ENCODE results near the gene SBK2. TPM values are rescaled to one million over a fixed set of nuclear protein-coding genes. Genes with fewer than 3 reads are reported as not detected.

SBK2 gene
- polyA plus RNA-seq, 1 of the 3 experiments (the other 2 are of a cell fraction) = 0.20 TPM

DNA sequence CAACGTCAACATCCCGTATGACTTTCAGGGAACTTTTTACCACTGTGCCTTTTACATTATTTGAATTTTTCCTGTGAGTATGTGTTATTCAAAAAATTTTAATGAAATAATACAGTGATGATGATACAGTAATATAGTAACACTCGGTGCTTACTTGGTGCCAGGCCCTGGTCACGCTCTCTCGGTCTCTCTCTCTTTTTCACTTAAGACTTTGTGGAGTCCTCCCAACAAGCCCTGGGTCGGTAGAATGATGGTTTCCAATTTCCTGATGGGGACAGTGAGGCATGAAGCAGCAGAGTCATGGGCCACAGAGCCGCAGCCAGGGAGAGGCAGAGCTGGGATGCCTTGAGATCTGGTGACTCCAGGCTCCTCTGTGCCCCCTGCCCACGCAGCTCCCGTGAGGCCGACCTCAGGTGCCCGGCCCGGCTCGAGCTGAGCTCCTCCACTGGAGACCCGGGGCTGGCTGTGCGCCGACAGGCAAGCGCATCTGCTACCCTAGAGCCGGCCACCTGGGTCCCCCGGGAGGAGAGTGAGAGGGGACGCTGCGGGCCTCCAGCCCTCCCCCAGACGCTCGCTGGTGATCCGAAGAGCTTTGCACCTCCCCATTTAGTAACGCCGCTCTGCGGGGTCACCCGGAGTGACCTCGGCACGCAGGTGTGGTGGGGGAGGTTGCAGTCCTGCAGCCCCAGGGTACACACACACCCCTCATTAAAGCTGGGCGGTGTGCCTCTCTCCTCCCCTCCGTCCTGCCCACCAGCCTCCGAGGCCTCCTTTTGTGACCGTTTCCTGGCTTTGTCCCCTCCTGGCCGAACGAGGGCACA, 12.8 kb upstream of the SBK2 start:
- POLR2A ChIA-PET = no interaction called here

DNA sequence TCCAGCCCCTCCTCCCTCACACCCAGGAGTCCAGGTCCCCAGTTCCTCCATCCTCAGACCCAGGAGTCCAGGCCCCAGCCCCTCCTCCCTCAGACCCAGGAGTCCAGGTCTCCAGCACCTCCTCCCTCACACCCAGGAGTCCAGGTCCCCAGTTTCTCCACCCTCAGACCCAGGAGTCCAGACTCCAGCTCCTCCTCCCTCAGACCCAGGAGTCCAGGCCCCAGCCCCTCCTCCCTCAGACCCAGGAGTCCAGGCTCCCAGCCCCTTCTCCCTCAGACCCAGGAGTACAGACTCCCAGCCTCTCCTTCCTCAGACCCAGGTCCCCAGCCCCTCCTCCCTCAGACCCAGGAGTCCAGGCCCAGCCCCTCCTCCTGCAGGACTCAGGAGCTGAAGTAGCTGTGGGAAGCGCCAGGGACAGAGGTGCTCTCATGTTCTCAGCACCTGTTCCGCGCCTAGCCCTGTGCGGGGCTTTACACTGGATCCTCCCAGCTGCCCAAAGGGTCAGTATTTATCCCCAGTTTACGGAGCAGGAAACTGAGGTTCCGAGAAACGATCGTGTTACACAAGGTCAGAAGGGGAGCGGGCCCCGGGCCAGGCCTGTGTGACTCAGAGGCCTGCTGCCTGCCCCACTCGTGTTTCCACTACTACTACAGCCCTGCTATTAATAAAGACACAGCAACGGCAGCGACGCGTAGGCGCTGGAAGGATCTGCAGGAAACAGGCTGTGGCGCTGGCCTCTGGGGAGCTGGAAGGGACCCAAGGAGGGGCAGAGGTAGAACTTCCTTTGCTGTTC, 10.1 kb upstream of the SBK2 start:
- WGBS (ENCODE audit: low lambda C conversion rate) = 29% methylated on average over 17 of the region's 17 CpGs
- H3K27me3 ChIP-seq (ENCODE audit: insufficient read depth) = no peaks in the 10 kb centered on the region
- peak overlapping the region; percentile 54; the same call in 1 of the 2 replicates for H3K4me2 ChIP-seq
- peak overlapping the region in 1 of 2 experiments; percentile 65; a peak in 2 of 4 replicates for H3K27ac ChIP-seq (ENCODE audit: low read depth in 2 of 2, low read length in 1 of 2)
- no peaks in the 10 kb centered on the region for H3K9me3 ChIP-seq
- CTCF ChIA-PET = interaction anchor here (0.5 to 1.6 kb wide), 6 partner anchors 30 to 406 kb away, joined by 3 read pairs; no protein-coding TSS in a partner anchor
- no peaks in the 10 kb centered on the region for H3K79me2 ChIP-seq (ENCODE audit: insufficient read depth)
- H3K36me3 ChIP-seq (replicated peaks in 1 of 2; ENCODE audit: control insufficient read depth in 1 of 2, insufficient read depth in 2 of 2, low read length in 1 of 2) = no peaks in the 10 kb centered on the region
- no peak overlapping the region for H3K4me3 ChIP-seq (ENCODE audit: low read depth in 2 of 2, low read length in 1 of 2)
- no peak overlapping the region for H3K9ac ChIP-seq
- no peaks in the 10 kb centered on the region for H4K20me1 ChIP-seq (ENCODE audit: insufficient read depth)
- peak overlapping the region; percentile 35; the same call in 1 of the 2 replicates for H2AFZ ChIP-seq (ENCODE audit: low read depth)
- DNase-seq = no peak
- POLR2A ChIA-PET = interaction anchor here (0.7 kb wide), 1 partner anchor 34 kb away, joined by 8 read pairs; no protein-coding TSS in a partner anchor
- no peaks in the 10 kb centered on the region for H3K9me2 ChIP-seq
- peaks cover 2 to 28% of the 10 kb centered on the region in 2 experiments; a peak in 3 of 4 replicates for H3K4me1 ChIP-seq (ENCODE audit: control insufficient read depth in 1 of 2, insufficient read depth in 2 of 2, low read depth in 1 of 2, low read length in 1 of 2)
- H3F3A ChIP-seq (replicated peaks; ENCODE audit: insufficient read depth) = peaks cover 15% of the 10 kb centered on the region
- TF ChIP-seq, protein P1, sequence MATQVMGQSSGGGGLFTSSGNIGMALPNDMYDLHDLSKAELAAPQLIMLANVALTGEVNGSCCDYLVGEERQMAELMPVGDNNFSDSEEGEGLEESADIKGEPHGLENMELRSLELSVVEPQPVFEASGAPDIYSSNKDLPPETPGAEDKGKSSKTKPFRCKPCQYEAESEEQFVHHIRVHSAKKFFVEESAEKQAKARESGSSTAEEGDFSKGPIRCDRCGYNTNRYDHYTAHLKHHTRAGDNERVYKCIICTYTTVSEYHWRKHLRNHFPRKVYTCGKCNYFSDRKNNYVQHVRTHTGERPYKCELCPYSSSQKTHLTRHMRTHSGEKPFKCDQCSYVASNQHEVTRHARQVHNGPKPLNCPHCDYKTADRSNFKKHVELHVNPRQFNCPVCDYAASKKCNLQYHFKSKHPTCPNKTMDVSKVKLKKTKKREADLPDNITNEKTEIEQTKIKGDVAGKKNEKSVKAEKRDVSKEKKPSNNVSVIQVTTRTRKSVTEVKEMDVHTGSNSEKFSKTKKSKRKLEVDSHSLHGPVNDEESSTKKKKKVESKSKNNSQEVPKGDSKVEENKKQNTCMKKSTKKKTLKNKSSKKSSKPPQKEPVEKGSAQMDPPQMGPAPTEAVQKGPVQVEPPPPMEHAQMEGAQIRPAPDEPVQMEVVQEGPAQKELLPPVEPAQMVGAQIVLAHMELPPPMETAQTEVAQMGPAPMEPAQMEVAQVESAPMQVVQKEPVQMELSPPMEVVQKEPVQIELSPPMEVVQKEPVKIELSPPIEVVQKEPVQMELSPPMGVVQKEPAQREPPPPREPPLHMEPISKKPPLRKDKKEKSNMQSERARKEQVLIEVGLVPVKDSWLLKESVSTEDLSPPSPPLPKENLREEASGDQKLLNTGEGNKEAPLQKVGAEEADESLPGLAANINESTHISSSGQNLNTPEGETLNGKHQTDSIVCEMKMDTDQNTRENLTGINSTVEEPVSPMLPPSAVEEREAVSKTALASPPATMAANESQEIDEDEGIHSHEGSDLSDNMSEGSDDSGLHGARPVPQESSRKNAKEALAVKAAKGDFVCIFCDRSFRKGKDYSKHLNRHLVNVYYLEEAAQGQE (IDR thresholded peaks at IDR 0.05; ENCODE audit: low read depth, low read length) = no peak
- TF ChIP-seq TCF12 (IDR thresholded peaks at IDR 0.05) = peak; percentile 63
- TF ChIP-seq EZH2phosphoT487 (IDR thresholded peaks at IDR 0.05; ENCODE audit: borderline replicate concordance, low read depth) = no peak
- peak in 1 of 2 experiments; percentile 64; a peak in 1 of 4 replicates for TF ChIP-seq EP300 (IDR thresholded peaks at IDR 0.05; ENCODE audit: borderline replicate concordance in 1 of 2, low read depth in 1 of 2, low read length in 1 of 2)
- TF ChIP-seq, protein P2, sequence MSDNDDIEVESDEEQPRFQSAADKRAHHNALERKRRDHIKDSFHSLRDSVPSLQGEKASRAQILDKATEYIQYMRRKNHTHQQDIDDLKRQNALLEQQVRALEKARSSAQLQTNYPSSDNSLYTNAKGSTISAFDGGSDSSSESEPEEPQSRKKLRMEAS (IDR thresholded peaks at IDR 0.05; ENCODE audit: low read depth) = peak; percentile 58; the same call in 1 of the 2 replicates
- TF ChIP-seq GABPA (IDR thresholded peaks at IDR 0.05; ENCODE audit: low read depth) = 0 out of 2 replicates have a peak, but pooled peaks have one; percentile 33
- TF ChIP-seq RXRA (IDR thresholded peaks at IDR 0.05; ENCODE audit: borderline replicate concordance, low read depth) = peak; percentile 58; the same call in 1 of the 2 replicates
- peak; percentile 65 for TF ChIP-seq FOSL2 (IDR thresholded peaks at IDR 0.05; ENCODE audit: borderline replicate concordance, low read depth)

More for the DNA sequence above, 12.8 kb upstream of the SBK2 start:
- H3K4me2 ChIP-seq = peak overlapping the region; percentile 62
- WGBS (ENCODE audit: low lambda C conversion rate) = 52% methylated on average over 19 of the region's 36 CpGs
- H3K27ac ChIP-seq (ENCODE audit: low read depth in 2 of 2, low read length in 1 of 2) = peak overlapping the region in 1 of 2 experiments; percentile 93; a peak in 2 of 4 replicates
- no peaks in the 10 kb centered on the region for H3K9me3 ChIP-seq
- H4K20me1 ChIP-seq (ENCODE audit: insufficient read depth) = no peaks in the 10 kb centered on the region
- TF ChIP-seq, protein P3, sequence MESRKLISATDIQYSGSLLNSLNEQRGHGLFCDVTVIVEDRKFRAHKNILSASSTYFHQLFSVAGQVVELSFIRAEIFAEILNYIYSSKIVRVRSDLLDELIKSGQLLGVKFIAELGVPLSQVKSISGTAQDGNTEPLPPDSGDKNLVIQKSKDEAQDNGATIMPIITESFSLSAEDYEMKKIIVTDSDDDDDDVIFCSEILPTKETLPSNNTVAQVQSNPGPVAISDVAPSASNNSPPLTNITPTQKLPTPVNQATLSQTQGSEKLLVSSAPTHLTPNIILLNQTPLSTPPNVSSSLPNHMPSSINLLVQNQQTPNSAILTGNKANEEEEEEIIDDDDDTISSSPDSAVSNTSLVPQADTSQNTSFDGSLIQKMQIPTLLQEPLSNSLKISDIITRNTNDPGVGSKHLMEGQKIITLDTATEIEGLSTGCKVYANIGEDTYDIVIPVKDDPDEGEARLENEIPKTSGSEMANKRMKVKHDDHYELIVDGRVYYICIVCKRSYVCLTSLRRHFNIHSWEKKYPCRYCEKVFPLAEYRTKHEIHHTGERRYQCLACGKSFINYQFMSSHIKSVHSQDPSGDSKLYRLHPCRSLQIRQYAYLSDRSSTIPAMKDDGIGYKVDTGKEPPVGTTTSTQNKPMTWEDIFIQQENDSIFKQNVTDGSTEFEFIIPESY (IDR thresholded peaks at IDR 0.05; ENCODE audit: borderline replicate concordance, low read depth) = no peak
- TF ChIP-seq TEAD4 (IDR thresholded peaks at IDR 0.05; ENCODE audit: borderline replicate concordance, insufficient read depth) (0 out of 2 replicates have a peak, but pooled peaks have one; percentile 14), TCF12 (IDR thresholded peaks at IDR 0.05) (peak; percentile 48), RCOR1 (IDR thresholded peaks at IDR 0.05; ENCODE audit: low read length) (no peak), JUND (IDR thresholded peaks at IDR 0.05) (peak; percentile 76), RXRA (IDR thresholded peaks at IDR 0.05; ENCODE audit: borderline replicate concordance, low read depth) (0 out of 2 replicates have a peak, but pooled peaks have one; percentile 35)
- TF ChIP-seq, protein P2 (IDR thresholded peaks at IDR 0.05; ENCODE audit: low read depth) = 0 out of 2 replicates have a peak, but pooled peaks have one; percentile 29
- TF ChIP-seq, protein P4, sequence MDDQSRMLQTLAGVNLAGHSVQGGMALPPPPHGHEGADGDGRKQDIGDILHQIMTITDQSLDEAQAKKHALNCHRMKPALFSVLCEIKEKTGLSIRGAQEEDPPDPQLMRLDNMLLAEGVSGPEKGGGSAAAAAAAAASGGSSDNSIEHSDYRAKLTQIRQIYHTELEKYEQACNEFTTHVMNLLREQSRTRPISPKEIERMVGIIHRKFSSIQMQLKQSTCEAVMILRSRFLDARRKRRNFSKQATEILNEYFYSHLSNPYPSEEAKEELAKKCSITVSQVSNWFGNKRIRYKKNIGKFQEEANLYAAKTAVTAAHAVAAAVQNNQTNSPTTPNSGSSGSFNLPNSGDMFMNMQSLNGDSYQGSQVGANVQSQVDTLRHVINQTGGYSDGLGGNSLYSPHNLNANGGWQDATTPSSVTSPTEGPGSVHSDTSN (IDR thresholded peaks at IDR 0.05) = peak; percentile 46
- CTCF ChIA-PET = interaction anchor here (0.7 to 1.4 kb wide), 2 partner anchors 10 to 33 kb away, joined by 3 read pairs; no protein-coding TSS in a partner anchor
- H3F3A ChIP-seq (replicated peaks; ENCODE audit: insufficient read depth) = peaks cover 15% of the 10 kb centered on the region
- no peaks in the 10 kb centered on the region for H3K9me2 ChIP-seq
- H3K79me2 ChIP-seq (ENCODE audit: insufficient read depth) = no peaks in the 10 kb centered on the region
- H3K9ac ChIP-seq = peak overlapping the region; percentile 63
- H2AFZ ChIP-seq (ENCODE audit: low read depth) = peak overlapping the region; percentile 62
- H3K4me3 ChIP-seq (ENCODE audit: low read depth in 2 of 2, low read length in 1 of 2) = no peak overlapping the region
- H3K4me1 ChIP-seq (ENCODE audit: control insufficient read depth in 1 of 2, insufficient read depth in 2 of 2, low read depth in 1 of 2, low read length in 1 of 2) = peaks cover 2 to 28% of the 10 kb centered on the region in 2 experiments; a peak in 3 of 4 replicates
- no peaks in the 10 kb centered on the region for H3K27me3 ChIP-seq (ENCODE audit: insufficient read depth)
- DNase-seq = no peak
- no peaks in the 10 kb centered on the region for H3K36me3 ChIP-seq (replicated peaks in 1 of 2; ENCODE audit: control insufficient read depth in 1 of 2, insufficient read depth in 2 of 2, low read length in 1 of 2)
